Measurements from ENCODE around the gene IL12A.

IL12A gene

DNA sequence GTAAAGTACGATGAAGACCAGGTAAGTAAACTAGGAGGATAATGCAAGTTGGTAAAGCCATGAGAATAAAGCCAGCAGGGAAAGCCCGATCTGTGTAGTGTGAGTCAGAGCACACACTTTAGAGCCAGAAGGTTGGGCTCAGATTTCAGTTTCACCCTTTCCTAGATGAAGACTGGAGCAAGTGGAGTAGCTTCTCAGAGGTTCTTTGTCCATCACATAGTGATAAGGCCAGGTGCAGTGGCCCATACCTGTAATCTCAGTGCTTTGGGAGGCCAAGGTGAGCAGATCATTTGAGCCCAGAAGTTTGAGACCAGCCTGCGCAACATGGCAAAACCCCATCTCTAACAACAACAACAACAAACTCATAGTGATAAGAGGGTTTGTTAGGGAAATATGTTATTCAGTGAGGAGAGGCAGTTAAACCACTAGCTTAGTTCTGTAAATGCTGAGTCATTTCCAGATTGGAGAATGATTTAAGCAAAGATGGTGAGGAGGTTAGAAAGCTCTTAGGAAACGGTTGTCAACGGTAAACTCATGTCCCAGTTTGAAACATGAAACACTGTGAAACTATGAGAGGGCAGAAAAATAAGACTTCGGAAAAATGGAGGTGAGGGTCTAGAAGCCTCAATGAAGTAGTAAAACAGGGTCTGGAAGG, 39.0 kb downstream of the IL12A start:
- no peak for DNase-seq (ENCODE audit: low spot score)

DNA sequence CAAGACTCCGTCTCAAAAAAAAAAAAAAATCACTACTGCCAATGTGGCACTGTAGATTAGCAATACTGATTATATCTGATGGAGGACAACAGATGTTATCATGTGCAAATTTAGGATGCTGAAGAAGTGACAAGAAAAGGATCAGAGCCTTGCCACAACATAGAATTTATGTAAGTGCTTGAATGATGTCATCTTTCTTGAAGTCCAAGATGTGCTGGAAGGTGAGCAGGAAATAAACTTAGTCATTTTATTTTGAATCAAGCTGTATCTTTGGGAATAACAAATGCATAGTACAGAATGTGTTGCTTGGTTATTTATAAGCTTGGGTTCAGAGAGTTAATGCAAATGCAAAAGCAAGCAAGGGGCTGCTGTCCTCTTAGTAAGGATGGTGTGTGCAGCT, 47.1 kb downstream of the IL12A start:
- no peak for DNase-seq (ENCODE audit: low spot score)

DNA sequence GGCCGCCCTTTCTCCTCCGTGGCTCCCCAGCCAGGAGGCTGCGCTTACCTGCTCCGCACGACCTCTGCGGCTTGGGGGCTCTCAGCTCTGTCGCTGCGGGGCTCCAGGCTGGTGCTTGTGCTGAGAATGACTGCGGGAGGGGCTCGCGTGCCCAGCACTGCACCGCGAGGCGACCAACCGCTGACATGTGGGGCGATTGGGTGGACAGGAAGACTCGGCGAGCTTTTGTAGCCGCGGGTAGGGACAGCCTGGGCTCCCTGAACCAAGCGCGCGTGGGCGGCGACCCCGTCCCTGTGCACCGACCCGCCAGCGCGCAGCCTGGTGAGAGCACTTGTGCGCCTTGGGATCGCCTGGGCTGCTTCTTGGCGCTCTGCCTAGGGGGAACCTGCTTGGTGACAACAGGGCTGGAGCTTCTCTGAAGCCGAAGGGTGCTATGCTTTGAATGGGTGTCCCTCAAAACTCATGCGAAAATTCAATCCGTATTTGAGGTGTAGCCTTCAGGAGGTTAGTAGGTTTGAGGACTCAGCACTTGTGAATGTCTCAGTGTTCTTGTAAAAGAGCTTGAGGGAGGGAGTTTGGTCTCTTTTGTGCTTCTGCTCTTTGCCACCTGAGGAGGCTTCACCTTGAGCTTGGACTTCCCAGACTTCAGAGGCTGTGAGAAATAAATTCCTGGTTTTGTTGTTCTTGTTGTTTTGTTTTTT, 50.4 kb downstream of the IL12A start:
- no peak for DNase-seq (ENCODE audit: low spot score)

DNA sequence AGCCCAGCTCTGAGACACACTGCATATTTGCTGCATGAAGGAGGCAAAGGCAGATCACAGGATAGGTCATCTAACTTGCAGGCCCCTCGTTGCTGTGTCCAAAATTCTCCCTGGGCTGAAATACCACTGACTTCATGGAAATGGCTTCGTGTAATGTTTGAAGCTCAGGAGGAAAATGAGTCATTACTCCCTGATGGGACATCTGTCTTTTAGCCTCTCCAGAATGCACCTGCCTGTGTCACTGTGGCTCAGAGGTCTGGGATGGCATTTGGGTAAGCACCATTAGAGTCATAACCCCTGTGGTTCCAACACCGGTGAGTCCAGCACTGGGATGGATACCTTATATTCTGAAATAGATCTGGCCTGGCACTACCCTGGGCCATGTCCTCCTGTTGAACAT, 51.5 kb downstream of the IL12A start:
- no peak for DNase-seq (ENCODE audit: low spot score)

DNA sequence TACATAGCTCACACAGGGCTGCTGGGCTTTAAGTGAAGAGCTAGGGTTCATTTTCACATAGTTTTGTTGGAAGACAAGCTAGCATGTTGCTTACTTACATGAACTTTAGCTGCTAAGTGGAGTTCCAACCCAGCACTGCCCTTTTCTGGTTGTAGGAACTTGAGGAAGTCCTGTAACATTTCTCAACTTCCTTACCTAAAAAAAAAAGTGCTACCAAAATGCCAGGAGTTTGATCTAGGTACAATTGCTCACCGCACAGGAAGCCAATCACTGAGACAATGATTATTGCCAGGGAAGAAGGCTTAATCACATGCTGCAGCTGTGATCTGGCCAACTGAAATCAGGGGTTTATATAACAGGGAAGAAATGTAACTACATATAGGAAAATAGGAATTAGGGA, 52.8 kb downstream of the IL12A start:
- no peak for DNase-seq (ENCODE audit: low spot score)

DNA sequence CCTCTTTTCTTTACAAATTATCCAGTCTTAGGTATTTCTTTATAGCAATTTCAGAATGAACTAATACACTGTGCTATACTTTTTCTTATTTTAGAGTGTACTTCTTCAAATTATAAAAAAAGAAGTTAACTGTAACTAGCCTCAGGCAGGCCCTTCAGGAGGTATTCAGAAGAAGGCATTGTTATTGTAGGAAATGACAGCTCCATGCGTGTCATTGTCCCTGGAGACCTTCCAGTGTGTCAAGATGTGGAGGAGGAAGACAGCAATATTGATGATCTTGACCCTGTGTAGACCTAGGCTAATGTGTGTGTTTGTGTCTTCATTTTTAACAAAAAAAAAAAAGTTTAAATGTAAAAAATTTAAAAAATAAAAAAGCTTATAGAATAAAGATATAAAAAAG, 55.5 kb downstream of the IL12A start:
- no peak for DNase-seq (ENCODE audit: low spot score)

Data from hepatic stellate cell (primary cell).